HG03378 (cell line): ENCODE data around the gene CDK8.
"Not testable (repeated sequence)": the region's sequence is repeated elsewhere in the genome, so short reads cannot be mapped to it uniquely, and the experiment has no call there.

Experiments used
- ATAC-seq: cut with Tn5 transposase; IDR thresholded peaks from one replicate; pipeline ENCODE4 v1.9.1; 2021; ENCODE audit warnings: mild to moderate bottlenecking, moderate library complexity; ENCODE audit not compliant: unreplicated experiment

Gene CDK8

DNA sequence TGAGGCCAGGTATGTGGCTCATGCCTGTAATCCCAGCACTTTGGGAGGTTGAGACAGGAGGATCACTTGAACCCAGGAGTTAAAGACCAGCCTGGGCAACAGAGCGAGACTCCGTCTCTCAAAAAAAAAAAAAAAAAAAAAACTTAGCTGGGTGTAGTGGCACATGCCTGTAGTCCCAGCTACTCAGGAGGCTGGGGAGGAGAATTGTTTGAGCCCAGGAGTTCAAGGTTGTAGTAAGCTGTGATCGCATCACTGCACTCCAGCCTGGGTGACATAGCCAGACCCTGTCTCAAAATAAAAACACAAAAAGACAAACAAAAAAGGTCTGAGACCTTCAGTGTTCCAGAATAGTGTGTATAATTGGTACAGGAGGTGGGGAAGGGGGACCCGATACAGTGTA lies 1.9 kb upstream of the CDK8 start:
- not testable (repeated sequence) for ATAC-seq

DNA sequence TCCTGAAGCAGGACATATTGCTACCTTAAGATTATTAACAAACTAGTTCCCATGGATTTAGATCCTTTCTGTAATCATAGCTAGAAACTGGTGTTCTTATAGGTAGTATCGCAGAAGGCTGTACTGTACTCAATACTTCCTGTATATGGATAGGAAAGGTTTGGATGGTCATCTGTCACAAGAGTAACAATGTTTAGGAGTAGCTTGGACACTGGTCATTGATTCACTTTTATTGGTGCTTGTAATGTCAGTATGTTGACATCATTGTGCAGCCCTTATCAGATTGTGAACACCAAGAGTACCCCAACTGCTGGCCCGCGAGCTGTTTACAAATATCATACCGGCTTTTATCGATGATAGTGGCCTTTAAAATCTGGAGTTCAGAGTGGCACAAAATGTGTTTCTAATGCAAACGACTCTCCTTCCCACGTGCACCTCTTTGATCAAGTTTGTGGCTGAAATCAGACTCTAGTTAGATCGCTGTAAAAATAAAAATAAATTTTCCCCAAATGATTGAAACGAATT lies 605 bp upstream of the CDK8 start:
- ATAC-seq, result no peak

DNA sequence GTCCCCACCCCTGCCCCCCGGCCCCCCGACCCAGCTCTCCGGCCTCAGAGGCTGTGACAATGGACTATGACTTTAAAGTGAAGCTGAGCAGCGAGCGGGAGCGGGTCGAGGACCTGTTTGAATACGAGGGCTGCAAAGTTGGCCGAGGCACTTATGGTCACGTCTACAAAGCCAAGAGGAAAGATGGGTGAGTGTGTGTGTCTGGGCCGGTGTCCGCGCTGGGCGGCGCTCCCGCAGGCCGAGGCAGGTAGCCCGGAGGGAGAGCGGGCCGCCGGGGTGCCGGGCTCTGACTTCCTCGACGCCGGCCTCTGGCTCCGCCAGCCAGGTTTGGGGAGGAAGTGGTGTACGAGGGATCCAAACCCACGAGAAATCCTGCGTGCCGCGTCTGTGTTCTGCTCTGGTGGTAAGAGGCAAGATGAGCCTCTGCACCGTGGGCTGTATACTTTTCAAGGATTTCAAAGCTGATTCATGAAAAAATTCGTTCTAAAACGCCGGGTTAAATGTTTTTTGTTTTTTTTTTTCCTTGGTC lies 718 bp downstream of the CDK8 start:
- peak; percentile 17 for ATAC-seq

- peak; percentile 1 for ATAC-seq
Measured at GRCh38 chr13:26255115-26255514, 1.2 kb downstream of the CDK8 start.

GRCh38 chr13:26255691-26256277 lies 1.9 kb downstream of the CDK8 start:
- no peak for ATAC-seq

- ATAC-seq, result no peak
Measured at GRCh38 chr13:26257049-26257448, 3.1 kb downstream of the CDK8 start.

GRCh38 chr13:26259634-26260033 lies 5.7 kb downstream of the CDK8 start:
- no peak for ATAC-seq

DNA sequence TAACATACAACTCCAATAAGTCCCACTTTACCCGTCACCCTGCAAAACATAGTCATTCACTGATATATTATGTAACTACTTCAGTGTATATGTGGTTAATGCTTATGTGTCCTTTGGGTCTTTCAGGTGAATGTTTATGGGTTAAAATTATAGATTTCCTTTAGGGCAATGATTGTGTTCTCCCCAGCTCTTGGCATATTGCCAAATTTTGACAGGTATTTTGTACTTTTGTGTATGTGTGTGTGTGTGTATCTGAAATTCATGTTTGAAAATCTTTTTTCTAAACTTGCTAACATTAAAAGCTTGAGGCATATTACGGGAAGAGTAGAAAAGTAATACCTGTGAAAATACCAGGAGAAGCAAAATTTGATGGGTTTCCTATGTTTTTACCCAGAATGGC lies 8.2 kb downstream of the CDK8 start:
- ATAC-seq, result no peak

- ATAC-seq, result no peak
Measured at GRCh38 chr13:26266311-26266710, 12.4 kb downstream of the CDK8 start.

DNA sequence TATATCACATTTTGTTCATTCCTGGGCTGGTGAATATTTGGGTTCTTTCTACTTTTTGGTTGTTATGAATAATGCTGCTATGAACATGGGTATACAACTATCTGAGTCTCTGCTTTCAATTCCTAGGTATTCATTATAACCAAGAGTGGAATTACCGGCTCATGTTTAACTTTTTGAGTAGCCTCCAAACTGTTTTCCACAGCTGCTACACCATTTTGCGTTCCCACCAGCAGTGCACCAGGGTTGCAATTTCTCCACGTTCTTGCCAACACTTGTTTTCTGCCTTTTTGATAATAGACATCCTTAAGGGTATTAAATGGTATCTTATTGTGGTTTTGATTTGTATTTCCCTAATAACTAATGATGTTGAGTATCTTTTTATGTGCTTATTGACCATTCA lies 16.8 kb downstream of the CDK8 start:
- ATAC-seq, result no peak

DNA sequence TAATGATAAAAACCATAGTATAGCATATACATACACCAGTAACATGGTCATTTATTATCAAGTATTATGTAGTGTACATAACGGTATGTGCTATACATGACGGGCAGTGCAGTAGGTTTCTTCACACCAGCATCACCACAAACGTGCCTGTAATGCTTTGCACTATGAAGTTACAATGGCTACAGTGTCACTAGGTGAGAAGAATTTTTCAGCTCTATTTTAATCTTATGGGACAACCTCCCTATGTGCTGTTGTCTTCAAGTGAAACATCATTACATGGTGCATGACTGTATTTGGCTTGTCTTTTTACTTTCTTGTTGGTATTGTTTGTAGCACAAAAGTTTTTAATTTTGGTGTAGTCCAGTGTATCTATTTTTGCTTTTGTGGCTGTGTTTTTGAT lies 18.7 kb downstream of the CDK8 start:
- ATAC-seq, result no peak

DNA sequence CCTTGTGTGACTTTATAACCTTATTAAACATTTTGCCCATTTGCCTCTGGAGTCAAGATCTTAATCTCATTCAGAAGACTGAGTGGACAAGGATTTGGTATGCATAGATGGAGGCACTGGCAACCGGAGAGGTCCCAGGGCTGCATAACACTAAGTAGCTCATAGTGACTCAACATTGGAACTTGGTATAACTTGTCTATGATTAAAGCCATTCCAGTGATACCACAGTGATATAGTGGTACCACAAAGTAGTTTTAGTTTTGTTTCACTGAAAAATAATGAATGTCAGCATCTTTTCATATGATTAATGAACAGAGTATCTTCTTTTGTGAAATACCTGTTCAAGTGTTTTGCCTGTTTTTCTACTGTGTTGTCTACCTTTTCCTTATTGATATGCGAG lies 26.4 kb downstream of the CDK8 start:
- ATAC-seq, result no peak

- no peak for ATAC-seq
Measured at GRCh38 chr13:26280822-26281221, 26.9 kb downstream of the CDK8 start.

GRCh38 chr13:26285911-26286310 lies 32.0 kb downstream of the CDK8 start:
- not testable (repeated sequence) for ATAC-seq

DNA sequence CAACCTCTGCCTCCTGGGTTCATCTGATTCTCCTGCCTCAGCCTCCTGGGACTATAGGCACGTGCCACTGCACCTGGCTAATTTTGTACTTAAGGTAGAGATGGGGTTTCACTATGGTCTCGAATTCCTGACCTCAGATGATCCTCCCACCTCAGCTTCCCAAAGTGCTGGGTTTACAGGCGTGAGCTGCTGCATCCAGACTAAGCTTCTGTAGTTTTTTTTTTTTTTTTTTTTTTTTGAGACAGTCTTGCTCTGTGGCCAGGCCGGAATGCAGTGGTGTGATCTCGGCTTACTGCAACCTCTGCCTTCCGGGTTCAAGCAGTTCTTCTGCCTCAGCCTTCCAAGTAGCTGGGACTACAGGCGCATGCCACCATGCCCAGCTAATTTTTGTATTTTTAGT lies 34.9 kb downstream of the CDK8 start:
- not testable (repeated sequence) for ATAC-seq

- ATAC-seq, result no peak
Measured at GRCh38 chr13:26295812-26296211, 41.9 kb downstream of the CDK8 start.

DNA sequence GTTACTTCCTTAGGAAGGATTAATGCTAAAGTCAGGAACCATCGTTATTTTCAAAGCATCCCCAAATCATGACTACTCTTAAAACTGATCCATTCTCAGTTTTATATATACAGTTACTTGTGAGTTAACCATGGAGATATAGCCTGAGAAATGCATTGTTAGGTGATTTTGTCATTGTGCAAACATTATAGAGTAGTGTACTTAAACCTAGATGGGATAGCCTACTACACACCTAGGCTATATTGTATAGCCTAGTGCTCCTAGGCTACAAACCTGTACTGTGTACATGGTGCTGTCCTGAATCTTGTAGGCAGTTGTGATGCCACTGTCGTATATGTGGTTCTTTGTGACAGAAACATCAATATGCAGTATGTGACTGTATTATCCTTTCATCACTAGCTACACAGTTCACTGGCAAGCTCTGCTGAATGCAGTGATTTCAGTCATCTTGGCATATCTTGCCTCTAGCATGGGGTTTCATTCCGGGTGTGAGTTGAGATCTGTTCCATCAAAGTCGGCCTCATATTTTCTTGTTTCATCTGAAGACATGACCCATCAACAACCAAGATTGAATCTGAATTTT lies 45.3 kb downstream of the CDK8 start:
- no peak for ATAC-seq

DNA sequence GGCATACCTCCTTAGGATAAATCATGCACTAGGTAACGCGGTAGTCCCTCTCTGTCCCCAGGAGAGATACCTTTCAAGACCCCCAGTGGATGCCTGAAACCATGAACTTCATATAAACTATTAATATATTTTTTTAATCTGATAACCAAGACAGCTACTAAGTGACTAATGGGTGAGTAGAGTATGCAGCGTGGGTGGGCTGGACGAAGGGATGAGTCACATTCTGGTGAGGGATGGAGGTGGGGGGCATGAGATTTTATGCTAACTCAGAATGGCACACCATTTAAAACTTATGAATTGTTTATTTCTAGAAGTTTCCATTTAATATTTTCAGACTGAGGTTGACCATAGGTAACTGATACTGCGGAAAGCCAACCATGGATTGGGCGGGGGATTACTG lies 46.2 kb downstream of the CDK8 start:
- no peak for ATAC-seq

- no peak for ATAC-seq
Measured at GRCh38 chr13:26305676-26306075, 51.7 kb downstream of the CDK8 start.

DNA sequence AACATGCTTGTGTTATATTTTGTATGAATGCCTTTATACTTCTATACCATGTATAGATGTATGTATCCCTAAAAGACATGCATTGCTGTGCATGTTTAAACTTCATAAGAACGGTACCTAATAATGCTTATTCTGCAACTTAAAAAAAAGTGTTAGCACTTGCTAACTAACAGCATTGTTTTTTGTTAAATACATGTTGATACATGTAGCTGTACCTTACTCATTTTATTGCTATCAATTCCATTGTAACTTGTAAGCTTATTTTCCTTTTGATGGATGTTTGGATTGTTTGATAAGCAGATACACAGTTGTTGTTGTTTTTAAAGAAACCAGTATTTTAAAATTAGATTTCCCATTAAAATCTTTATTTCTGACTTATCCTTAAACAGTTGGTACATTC lies 53.8 kb downstream of the CDK8 start:
- no peak for ATAC-seq

DNA sequence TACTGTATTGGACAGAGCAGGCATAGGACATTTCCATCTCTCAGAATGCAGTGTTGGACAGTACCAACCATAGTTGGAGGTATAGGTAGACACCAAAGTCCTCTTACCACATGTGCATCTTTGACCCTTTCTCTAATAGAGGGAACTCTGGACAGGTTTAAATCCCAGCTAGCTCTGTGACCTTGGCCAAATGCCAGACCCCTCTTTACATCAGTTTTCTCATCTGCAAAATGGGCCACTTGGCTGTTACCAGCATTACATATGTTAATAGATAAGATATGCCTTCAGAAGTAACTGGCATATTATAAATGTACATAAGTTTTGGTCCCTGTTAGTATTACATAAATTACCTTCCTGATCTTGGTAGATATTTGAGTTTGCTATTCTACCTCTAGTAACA lies 54.3 kb downstream of the CDK8 start:
- no peak for ATAC-seq

DNA sequence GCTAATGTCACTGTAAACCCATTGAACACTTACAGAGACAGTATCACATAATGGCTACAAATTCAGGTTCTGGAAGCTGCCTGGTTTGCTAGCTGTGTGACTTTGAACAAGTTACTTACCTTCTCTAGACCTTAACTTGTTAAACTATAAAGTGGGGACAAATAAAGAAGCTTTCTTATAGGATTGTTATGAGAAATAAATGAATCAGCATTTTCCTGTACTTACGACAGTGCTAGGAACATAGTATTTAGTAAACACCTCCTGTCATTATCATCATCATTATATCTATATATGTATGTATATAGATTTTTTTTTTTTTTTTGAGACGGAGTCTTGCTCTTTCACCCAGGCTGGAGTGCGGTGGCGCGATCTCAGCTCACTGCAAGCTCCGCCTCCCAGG lies 54.9 kb downstream of the CDK8 start:
- ATAC-seq, result no peak

GRCh38 chr13:26310003-26310402 lies 56.1 kb downstream of the CDK8 start:
- ATAC-seq, result no peak
